NCI-H748 (cell line): ENCODE measurements around the gene TPH2.

Experiments
- DNase-seq: peaks from one replicate; lab custom pipeline; 2025; ENCODE audit not compliant: unreplicated experiment; lab: John Stamatoyannopoulos, UW

TPH2 gene

DNA sequence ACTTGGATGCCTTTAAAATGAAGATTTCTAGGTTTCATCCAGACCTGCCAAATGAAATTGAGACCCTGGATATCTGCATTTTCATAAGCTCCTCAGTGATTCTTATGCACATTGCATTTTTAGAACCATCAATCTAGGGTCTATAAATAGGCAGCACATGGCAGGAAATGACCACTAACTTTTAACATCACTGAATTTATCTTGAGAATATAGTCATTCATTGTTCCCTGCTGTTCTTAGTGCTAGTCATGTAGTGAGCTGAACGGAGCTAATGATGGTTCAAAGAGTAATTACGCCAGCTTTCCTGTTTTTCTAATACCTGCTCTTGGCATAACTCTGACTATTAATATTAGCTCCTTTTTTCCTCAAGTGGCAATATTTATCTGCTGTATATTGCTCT lies 91.6 kb downstream of the TPH2 start:
- no peak for DNase-seq

DNA sequence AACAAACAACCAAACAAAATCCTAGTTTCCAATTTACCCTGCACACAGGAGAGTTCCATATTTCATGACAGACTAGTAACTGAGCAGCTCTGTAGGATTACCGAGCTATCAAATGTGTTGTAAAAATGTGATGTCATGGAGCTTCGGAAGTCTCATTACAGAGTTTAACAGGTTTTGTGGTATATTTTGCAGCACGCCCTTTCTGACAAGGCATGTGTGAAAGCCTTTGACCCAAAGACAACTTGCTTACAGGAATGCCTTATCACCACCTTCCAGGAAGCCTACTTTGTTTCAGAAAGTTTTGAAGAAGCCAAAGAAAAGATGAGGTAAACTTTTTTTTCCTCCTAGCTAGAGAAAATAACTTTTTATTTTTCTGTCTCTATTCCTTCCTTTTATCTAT lies 92.4 kb downstream of the TPH2 start:
- DNase-seq, result no peak

DNA sequence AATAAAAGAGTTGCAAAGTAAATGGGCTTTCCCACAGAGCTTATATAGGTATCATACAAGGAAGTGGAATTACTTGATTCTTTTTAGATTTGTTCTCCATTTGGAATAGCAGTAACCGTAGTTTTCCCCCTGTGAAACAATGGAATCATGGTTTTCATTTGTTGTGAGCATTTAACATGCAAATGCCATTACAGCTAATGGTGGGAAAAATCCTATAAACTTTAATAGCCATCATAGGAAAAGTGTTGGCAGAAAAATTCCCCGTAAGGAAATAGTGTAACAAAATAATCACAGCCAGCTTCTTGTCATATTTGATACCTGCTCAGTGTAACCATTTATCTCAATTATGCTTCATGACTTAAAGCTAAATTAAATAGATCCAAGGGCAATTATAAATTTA lies 95.3 kb downstream of the TPH2 start:
- DNase-seq, result no peak

DNA sequence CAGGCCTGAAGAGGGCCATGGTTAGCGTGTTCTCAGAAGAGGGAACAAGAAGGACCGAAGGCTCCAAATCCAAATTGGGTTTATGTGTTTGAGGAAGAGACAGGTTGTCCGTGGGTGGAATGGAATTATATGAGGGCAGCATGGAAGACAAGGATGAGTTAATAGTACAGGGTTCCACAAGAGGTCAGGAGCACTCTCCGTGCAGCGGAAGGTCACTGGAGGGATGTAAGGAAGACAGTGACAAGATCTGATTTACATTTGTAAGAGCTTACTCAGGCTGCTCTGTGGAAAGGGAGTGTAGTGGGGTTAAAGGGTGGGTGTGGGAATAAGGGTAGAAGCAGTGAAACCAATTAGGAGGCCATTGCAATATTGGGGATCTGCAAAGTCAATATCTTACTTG lies 97.0 kb downstream of the TPH2 start:
- DNase-seq, result no peak

DNA sequence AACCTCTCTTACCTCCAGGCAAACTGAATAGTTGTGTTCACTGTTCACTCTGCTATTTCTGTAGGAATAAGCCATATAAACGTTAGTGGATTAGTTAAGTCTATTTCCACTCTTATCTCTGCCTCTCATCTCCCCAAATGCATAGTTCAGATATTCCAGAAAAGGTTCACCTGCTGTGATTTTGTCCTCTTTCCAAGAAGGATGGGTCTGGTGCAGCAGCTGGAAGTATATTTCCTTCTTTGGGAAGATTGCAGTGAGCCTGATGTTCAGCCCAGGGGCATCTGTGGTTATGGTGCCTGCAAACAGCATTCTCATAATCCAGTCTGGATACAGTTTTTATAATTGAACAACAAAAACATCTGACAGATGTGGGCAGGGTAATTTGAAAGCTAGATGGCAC lies 97.7 kb downstream of the TPH2 start:
- DNase-seq, result no peak

DNA sequence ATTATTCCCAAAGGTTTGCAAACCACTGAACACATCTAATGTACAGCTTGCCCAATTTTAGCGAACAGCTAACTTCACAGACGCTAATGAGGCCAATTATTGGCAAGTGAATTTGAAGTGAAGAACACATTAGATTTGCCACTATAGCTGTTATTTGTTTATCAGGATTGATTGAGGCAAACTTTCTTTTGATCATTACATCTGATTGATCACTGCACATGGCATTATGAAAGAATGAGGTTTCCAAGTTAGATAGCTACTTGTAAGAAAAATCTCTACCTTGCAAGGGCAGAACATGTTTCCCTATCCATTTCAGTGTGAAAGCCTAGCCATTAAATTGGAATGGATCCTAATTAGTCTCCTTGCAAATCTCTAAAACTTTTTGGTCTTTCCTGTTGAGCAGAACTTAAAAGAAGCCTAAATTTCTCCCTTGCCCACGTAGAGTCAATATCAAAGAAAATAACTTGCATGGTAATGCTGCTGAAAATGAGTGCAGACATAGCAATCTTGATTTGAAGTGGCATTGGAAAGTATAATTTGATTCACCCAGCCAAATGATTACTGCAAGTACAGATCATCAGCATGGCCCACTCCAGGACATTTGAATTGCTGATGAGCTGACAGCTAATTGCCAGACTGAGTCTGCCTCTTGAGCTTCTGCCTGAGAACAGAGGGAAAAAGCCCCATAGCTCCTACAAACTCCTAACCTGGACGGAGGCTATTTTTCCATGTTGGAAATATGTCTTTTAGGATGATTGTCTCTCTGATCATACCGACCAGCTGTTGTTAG lies 98.6 kb downstream of the TPH2 start:
- peak; percentile 27 for DNase-seq

DNA sequence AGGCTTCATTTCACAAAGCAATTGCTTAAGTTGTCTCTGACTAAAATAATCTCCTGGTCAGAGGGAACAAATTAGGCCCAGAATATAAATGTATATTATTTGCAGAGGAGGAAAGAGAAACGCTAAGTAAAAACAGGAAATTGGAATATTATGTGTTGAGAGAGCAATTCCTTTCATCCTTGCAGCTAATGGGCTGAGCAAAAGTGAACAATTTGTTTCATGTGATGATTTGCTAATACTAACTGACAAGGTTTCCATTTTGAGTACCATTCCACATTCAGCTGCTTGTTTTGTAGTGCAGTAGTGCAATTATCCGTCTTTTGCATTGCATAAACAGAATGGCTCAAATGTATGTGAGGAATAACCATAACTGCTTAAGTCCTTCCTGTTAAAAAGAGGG lies 103.2 kb downstream of the TPH2 start:
- DNase-seq, result no peak

DNA sequence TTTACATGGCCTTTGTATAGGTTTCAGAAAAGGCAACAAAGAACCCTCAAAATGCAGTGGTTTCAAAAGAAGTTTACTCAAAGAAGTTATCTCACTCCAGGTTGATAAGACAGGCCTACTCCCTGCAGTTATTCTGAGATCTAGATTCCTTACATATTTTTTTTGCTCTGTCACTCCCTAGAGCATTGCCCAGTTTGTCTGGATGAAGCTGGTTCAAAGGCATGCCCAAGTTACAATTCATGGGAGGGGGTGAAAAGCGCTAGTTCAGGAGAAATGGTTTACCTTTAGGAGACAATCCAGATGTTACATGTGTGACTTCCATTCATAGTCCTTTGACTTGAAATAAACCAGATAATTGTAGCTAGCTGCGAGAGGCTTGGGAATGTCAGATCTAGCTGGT lies 115.0 kb downstream of the TPH2 start:
- DNase-seq, result no peak

DNA sequence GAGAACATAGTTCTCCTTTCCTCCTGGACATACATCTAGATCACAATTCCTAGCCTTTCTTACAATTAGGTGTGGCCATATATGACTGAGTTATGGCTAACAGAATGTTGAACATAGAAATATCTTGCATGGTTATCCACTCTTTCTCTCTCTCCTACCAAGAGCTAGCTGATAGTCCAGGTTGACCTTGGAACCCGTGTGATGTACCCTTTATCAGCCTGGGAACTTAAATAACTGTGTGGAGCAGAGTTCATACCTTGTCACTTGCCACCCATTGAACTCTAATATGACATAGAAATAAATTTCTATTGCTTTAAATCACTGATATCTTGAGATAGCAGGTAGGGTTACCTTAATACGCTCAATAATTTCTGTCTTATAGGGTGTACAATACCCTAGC lies 115.9 kb downstream of the TPH2 start:
- DNase-seq, result no peak

DNA sequence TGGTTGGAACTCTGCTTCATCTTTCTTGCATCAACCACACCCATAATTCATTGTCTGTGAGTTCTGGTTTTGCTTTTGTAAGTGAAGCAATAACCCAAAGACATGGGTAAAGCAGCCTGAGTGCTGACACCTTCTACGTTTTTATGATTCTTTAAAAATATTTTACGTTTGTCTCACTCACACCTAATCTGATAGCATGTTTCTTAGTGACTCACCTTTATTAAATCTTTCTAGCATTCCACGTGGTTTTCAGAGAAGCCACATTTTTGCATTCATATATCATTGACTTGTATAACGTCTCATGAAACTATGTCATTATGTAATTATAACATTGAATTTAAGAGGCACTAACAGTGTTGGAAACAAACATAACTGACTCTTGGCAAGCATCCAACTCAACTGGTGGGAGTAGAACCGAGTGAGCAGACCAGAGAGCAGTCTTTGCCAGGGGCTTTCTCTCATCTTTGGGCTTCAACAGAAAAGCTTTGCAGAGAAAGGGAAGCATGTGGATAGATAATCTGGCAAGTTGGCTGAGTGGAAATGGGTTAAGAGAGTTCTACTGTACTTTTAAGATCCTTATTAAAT lies 118.8 kb downstream of the TPH2 start:
- DNase-seq, result peak; percentile 93

DNA sequence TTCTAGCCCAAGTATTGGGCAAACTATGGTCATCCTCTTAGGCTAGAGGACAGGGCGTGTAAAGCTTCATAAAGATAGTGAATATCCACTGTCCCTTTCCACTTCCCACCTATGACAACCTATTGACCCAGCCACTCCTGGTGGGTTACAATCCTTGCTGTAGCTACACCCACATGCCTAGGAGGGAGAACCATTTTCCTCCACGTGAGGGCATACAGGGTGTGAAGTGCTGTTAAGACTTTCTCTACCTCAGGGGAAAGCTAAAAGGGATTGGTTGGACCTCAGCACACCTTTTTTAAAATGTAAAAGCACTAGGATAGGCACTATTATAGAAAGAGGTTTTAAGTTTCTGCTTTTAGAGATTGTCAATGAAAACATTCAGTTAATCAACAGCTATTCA lies 124.4 kb downstream of the TPH2 start:
- DNase-seq, result no peak

DNA sequence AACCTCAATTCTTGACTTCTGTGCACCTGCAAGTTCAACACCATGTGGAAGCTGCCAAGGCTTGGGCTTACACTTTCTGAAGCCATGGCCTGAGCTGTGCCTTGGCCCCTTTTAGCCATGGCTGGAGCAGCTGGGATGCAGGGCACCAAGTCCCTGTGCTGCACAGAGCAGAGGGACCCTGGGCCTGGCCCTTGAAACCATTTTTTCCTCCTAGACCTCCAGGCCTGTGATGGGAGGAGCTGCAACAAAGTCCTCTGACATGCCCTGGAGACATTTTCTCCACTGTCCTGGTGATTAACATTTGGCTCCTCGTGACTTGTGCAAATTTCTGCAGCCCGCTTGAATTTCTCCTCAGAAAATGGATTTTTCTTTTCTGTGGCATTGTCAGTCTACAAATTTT lies 132.4 kb downstream of the TPH2 start:
- no peak for DNase-seq

DNA sequence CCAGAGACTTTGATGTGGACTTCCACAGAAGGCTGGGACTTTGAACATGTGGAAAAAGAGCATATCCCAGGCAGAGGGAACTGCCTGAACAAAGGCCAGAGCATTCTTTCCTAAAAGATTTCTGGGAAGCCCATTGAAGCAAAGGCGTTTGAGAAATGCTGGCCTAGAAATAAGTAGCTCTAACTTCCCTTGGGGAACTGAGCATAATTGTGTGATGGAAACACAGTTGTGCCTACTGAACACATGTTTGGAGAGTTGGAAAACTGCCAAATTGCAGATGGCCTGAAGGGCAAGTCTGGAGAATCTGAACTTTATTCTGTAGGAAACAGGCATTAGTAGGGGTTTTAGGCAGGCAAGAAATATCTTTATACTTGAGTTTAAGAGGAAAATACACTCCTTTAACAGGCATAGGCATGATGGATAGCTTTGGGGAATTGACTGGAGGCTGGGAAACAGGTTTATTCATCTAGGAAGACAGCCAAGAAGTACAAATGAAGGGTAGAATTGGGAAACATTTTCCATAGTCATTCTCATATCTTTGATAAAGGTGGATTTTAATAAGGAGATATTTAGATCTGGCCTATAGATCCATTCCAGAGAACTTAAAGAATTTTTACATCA lies 134.1 kb downstream of the TPH2 start:
- peak; percentile 66 for DNase-seq

DNA sequence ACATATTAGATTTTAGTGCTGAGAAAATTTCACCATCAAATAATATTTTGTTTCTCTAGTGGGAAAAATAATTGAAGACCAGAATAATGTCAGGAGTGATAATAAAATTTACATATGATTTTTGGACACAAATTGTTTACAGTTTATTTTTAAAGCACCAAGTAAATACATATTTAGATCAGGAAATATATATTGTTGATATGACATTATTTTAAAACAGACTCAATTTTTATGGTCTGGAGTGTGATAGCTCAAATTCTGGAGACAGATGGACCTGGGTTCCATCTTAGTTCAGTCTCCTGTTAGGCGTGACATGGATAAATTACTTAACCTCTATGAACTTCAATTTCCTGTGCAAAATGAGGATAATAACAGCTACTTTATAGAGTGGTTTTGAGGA lies 135.4 kb downstream of the TPH2 start:
- DNase-seq, result peak; percentile 70

DNA sequence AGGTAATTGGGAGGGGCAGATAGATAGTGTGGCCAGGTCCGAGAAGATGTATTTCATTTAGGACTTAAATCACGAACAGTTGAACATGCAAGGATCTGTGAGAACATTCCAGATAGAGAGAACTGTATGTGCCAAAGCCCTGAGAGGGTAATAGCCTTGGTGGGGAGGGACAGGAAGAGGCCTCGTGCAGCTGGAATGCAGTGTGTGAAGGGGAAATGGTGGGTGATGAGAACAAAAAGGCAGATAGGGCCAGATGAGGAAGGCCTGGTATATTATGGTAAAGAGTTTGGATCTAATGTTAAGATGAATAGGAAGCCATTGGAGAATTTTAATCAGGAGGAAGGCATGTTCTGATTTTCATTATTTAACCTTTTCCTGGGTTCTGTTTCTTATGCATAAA lies 136.3 kb downstream of the TPH2 start:
- DNase-seq, result no peak

DNA sequence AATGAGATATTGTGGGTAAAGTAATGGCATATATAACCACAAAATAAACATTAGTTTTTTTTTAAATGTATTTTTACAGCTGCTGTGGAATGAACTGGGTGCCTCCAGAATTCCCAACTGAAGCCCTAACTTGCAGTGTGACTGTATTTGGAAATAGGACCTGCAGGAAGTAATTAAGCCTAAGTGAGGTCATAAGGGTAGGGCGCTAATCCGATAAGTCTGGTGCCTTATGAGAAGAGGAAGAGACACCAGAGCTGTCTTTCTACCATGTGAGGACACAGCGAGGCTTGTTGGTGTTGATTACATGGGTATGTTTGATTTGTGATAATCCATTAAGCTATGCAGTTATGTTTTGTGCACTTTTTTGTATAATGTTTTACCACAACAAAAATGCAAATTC lies 136.8 kb downstream of the TPH2 start:
- peak; percentile 70 for DNase-seq

DNA sequence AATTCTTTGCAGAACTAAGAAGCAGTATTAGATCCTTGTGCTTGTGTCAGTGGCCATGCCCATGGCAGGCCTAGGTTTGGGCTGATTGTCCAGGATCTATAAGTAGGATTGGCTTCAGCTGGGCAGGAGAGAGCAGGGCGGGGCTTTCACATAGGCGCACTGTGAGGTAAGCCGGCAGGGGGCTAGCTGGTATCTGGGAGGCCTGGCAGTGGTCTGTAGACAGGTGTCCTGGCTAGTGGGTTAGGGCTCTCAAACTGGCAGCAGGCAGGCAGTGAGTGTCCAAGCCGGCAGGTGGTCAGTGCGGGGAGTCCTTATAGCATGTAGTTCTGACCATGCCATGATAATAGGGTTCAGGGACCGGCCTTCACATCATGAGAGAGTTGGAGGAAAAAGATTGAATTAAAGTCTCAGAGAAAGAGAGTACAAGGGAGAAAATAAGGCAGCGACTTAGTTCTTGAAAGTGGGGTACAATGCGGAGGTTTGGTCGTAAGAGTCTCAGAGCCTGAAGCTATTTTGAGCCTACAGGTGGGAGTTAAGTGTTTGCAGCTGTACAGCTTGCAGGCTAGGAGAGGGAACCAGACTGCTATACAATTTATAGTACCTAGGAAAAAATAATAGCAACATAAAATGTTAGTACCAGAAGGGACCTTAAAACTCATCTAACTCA lies 137.4 kb downstream of the TPH2 start:
- peak; percentile 55 for DNase-seq

DNA sequence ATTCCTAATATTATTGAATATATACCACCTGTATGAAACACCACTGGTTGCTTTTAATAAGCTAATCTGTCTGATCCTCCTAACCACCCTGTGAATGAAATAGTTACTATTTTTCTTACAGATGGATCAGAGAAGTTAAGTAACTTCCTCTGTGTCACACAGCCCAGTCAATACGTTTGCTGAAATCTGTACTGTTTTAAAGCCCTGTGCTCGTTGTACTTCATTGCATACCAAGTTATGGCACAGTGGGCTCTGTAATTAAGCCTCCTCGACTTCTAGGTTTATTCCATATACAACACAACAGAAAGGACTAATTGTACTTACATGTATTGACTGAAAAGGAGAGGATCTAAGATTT lies 137.9 kb downstream of the TPH2 start:
- DNase-seq, result no peak

DNA sequence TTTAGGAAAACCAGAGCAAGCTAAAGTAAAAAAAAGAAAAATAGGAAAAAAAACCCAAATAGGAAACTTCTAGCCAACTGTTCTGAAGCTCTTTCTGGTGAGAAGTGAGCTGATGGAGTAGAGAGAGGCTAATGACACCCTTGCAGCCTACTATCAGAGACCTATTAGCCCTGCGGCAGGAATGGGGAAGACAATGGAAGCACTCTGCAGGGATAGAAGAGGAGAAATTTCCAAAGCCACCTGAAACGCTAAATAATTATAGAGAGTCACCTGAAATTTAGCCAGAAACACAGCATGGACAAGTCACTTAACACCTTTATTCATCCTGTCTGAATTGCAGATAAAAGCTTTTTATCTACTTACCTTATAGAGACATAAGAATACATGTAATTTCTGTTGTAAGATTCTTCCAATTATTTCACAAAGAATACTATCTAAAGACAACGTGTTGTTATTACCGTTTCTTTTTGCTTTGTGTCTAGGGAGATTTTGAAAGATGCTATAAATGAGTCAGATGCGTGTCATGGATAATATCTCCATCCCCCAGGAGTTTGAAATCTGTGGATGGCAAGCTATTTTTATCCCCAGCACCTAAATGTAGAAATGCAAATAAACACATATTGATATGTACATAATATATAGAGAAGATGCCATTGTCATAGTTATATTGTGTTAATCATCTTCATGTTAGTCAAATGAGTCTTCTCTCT lies 138.6 kb downstream of the TPH2 start:
- DNase-seq, result peak; percentile 95

DNA sequence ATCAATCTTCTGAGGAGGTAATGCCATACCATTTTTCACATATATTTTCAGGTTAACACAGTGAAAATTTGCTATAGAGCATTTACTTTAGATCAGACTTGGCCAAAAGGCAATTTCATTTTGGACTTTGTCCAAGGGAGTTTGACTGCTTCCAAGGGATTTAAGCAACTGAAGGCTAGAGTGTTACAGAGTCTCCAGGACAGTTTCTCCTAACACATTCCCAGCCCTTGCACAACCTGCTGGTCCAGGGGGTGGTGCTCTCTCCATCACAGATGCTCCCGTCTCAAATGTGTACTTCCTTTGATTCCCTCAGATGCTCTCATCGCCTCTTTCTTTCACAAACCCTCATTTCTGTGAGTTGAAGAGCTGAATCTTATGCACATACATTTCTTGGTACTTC lies 143.1 kb downstream of the TPH2 start:
- DNase-seq, result no peak
